Measurements from ENCODE around the gene APOBEC3F.
"Not testable (repeated sequence)": the region's sequence is repeated elsewhere in the genome, so short reads cannot be mapped to it uniquely, and the experiment has no call there.

Gene APOBEC3F

DNA sequence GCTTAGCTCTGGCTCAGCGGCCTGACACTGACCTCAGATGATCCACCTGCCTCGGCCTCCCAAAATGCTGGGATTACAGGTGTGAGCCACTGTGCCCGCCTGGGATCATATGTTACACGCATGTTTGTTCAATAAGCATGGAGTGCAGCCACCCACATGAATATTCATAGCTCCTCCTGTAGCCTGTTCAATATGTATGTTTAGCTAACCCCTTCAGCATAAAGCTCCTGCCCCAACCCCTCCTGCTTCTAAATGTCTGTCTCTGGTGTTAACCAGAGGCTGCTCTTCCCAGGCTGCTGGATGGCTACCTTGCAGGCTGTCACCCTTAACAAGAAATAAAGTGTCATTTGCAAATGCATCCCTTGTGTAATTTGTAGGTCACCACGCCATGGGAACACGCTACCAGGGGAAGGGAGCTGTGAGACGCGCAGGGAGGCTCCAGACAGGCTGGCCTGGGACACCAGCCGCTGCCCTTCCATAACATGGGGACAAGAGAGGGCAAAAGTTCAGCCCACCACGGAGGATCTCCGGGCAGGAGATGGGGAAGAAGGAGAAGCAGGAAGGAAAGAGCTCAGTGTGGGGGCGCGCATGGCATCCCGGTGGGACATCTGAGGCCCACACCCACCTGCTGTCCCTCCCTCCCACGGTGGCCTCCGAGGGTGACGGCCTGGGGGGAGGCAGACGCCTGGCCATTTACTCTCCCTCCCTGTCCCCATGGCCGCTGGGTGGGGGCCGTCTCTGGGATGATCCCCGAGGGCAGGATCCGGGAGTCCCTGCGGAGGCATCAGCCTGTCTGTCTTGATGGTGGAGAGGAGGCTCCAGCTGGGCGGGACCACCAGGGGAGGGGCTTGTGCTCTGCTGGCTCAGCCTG lies 35.7 kb downstream of the APOBEC3F start:
- not testable (repeated sequence) for DNase-seq

DNA sequence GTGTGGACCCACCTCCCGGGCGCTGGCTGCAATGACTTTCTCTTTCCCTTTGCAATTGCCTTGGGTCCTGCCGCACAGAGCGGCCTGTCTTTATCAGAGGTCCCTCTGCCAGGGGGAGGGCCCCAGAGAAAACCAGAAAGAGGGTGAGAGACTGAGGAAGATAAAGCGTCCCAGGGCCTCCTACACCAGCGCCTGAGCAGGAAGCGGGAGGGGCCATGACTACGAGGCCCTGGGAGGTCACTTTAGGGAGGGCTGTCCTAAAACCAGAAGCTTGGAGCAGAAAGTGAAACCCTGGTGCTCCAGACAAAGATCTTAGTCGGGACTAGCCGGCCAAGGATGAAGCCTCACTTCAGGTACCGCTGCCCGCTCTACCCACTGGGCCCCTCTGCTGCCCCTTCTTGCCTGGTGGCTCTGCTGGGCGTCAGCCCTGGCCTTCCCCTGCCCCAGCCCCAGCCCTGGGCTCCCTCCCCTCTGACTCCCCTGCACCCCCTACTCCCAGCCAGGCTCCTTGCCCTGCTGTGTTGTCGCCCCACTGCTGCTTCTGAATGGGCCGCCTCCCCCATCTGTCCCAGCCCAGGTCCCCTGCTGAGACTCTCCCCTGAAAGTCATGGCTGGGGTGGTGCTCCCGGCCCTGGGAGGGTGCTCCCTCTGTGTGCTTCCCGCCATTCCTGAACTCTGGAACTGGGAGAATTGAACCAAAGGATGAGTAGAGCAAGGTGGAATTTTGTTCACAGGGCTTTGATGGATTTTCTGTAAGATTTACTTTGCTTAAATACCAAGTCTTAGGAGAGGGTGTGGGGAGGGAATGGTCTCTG lies 36.6 kb downstream of the APOBEC3F start, which contains the start of gene APOBEC3G:
TSS of gene APOBEC3G (plus strand) at position 250 of the 815 bp plus-strand sequence. CDS start at position 337, 87 bp downstream.
- not testable (repeated sequence) for DNase-seq

DNA sequence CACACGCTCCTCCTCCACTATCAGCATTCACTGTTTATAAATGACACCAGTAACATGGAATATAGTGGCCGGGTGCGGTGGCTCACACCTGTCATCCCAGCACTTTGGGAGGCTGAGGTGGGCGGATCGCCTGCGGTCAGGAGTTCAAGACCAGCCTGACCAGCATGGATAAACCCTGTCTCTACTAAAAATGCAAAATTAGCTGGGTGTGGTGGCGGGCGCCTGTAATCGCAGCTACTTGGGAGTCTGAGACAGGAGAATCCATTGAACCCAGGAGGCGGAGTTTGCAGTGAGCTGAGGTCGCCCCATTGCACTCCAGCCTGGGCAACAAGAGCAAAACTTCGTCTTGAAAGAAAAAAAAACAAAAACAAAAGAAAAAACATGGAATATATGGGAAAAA lies 37.2 kb downstream of the APOBEC3F start:
- DNase-seq = not testable (repeated sequence)

DNA sequence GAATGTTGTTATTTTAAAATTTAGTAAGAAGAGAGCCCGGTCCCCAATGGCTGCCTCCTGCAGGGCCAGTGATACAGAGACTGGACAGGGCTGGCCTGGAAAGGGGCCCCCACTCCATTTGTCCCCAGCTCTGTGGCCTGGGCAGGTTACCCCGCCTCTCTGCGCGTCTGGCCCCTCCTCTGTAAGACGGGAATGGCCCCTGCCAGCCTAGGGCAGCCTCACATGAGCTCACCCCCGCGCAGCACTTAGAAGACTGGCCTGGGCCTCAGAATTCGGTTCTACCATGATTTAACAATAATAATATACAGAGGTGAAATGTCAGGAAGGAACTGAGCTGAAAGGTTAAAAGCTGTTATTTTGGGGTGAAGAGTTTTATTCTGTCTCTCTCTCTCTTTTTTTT lies 37.7 kb downstream of the APOBEC3F start:
- DNase-seq = no peak

DNA sequence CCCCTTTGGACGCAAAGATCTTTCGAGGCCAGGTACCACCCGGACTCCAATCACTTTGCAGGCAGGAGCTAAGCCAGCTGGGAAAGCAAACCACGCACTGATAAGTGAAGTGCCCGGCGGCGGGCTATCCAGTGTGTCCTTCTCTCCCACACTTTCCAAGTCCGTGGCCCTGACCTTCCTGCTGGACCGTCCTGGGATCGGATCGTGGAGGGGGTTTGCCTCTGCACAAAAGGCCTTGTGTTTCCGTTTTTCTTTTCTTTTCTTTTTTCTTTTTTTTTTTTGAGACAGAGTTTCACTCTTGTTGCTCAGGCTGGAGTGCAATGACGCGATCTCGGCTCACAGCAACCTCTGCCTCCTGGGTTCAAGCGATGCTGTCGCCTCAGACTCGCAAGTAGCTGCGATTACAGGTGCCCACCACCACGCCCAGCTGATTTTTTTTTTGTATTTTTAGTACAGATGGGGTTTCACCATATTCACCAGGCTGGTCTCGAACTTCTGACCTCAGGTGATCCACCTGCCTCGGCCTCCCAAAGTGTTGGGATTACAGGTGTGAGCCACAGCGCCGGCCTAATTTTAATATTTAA lies 38.5 kb downstream of the APOBEC3F start:
- not testable (repeated sequence) for DNase-seq

DNA sequence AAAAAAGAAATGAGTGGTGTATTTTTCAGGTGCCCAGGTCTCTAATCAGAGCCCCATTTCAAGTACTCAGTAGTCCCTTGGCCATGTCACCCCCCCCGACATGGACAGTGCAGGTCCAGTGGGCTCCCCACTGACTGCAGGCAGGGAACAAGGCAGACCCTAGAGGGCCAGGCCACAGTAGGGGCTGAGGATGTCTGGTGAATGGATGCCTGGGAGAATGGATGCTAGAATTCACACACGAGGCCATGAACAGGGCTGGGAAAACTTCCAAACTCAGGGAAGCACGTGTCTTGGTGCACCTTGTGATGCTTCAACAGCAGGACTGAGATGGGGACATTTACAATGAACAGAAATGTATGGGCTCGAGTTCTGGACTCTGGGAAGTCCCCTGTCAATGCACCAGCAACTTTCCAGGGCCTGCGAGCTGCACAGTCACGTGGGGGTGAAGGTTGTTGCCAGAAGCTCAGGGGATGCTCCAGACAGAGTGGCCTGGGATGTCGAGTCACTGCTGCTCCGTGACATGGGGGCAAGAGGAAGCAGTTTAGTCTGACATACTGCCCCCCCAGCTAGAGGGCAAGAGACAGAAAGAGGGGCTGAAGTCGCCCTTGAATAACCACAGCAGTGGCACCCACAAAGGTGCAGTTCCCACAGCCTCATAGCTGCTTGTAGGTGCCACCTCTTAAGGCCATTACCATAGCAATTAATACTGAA lies 39.5 kb downstream of the APOBEC3F start:
- DNase-seq = no peak

DNA sequence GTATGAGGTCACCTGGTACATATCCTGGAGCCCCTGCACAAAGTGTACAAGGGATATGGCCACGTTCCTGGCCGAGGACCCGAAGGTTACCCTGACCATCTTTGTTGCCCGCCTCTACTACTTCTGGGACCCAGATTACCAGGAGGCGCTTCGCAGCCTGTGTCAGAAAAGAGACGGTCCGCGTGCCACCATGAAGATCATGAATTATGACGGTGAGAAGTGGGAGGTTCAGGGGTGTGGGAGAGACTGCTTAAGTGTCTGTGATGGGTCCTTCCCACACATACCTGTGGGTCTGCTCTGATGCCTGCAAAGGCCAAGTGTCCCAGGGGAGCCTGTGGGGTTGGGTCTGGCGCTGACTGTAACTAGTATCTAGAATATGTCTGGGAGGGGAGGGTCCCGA lies 40.4 kb downstream of the APOBEC3F start:
- no peak for DNase-seq

DNA sequence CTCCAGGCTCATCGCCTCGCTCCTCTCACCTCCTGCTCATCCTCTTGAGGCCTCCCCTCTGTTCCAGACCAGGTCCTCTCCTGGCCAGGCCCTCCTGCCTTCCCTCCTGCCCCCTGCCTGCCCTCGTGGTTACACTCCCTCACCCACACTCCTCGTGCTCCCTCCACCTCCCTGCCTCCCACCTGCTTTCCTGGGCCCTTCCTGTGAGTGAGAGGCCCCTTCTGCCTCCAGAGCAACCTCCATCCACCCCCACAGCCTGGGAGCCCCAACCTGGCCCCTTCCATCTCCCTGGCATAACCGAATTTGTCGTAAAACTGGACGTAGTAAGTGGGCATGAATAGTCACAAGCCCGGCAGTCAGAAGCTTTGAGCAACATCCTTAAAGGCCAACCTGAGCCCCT lies 40.9 kb downstream of the APOBEC3F start:
- no peak for DNase-seq

DNA sequence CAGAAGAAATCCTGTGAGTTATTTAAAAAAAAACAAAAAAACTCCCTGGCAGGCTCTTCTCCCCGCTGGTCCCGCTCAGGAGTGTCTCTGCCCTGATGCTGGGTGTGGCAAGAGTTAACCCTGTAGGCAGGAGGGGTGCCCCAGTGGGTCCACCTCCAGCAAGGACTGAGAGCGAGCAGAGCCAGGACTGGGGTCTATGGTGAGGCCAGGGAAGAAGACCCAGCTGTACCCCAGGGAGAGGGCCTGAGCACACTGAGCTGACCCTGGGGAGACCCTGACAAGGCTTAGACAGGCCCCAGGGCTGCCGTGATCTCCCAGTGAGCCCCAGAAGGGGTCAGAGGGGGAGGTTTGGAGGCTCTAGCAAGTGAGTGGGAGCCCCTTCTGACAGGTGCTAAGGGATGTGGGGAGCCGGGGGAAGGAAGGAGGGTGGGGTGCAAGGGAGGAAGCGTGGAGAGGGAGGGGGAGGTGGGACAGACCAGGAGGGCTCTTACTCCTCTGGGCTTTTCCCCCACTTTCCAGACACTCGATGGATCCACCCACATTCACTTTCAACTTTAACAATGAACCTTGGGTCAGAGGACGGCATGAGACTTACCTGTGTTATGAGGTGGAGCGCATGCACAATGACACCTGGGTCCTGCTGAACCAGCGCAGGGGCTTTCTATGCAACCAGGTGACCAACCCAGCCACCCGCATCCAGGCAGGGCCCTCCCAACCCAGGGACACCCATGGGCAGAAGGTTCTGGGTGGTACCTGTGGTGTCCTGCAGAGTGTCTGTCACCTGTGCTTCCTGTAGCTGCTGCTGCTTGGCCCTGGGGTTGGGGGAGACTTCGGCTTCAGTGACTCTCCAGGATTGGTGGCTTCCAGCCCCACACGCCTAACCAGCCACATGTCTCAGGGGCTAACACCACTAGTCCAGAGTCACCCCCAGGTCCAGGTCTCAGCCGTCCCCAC lies 42.8 kb downstream of the APOBEC3F start:
- DNase-seq = no peak

DNA sequence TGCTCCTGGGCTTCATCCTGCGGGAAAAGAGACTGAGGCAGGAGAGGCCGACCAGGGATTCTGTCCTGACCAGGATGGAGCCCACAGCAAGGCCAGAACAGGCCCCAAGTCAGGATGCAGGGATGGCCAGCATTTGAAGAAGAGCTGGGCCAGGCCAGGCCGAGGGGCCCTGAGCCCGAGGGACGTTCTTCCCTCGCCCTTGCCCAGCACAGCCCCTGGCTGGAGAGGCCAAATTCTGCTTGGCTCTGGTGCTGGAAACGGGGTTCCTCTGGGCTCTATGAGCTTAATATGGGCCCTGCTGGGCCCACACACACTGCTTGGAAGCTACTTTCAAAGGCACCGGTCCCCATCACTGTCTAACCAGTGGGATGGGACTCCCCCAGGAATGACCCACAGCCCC lies 44.0 kb downstream of the APOBEC3F start:
- no peak for DNase-seq

DNA sequence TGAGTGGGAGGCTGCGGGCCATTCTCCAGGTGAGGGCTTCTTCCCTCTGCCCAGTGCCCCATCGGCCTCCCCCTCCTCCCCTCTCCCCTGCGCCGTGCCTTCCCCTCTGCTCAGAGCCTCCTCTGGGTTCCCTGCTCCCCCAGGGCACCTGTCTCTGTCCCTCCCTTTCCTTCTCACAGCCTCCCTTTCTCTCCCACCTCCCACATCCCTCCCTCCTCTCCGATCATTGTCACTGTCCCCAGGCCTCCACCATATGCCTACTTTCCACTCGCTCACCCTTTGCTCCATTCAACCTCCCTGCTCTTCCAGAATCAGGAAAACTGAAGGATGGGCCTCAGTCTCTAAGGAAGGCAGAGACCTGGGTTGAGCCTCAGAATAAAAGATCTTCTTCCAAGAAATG lies 46.4 kb downstream of the APOBEC3F start:
- DNase-seq = no peak

DNA sequence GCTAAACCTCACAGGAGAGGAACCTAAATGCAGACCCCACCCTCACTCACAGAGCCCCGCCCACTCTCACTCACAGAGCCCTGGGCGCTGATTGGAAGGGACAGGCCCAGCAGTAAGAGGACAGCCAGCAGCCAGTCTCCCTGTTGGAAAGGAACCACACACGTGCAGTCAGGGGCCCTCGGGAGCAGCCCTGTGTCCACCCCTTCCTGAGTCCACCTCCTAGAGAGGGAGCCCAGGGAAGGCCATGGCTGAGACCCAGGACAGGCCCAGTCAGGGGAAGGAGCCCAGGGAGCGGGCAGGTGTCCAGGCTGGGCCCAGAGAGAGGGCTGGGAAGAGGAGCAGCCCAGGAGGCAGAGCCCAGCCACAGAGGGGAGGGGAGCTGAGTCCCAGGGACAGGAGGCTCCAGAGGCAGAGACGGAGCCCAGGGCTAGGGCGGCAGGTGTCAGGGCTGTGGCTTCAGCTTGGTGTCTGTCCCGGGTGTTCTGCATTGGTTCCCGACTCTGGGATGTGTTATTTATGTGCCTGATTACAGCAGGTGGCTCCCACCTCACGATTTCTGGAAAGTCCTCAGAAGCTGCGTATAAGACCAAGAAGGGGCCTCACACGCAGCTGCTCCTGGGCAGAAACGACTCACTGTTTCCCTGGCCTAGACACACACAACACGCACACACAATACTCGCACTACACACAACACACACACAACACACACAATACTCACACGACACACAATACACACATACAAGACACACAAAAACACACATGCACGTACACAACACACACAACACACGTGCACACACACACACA lies 47.4 kb downstream of the APOBEC3F start:
- no peak for DNase-seq

DNA sequence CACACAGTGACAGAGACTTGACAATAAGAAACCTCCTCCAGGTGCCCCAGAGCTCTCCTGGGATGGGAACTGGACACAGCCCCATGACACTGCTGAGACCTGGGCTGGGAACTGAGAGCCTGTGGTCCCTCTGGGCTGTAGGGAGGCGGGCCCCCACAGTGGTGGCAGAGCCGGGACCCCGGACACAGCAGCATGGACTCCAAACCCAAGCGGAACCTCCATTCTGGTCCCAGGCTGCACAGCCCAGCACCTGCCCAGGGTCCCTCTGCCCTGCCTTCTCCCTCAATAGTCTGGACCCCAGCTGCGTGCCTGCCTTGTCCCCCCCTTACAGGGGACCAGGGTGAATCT lies 48.0 kb downstream of the APOBEC3F start:
- DNase-seq = no peak

DNA sequence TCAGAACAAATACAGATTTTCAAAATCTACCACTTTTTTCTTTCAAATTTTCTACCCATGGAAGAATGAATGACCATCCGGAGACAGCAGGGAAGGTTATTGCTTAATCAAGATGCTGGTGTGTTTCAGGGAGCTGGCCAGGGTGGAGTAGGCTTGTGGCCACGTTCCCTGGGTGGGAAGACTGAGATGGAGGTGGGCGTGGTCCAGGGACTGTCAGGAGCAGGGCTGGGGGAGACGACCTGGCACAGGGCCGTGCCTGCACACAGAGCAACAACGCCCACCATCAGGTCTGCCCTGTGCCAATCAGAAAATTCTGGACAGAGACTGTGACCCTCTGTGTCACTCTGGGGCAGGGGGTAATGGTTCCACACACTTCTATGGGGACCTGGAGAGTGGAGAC lies 49.3 kb downstream of the APOBEC3F start:
- DNase-seq = no peak

DNA sequence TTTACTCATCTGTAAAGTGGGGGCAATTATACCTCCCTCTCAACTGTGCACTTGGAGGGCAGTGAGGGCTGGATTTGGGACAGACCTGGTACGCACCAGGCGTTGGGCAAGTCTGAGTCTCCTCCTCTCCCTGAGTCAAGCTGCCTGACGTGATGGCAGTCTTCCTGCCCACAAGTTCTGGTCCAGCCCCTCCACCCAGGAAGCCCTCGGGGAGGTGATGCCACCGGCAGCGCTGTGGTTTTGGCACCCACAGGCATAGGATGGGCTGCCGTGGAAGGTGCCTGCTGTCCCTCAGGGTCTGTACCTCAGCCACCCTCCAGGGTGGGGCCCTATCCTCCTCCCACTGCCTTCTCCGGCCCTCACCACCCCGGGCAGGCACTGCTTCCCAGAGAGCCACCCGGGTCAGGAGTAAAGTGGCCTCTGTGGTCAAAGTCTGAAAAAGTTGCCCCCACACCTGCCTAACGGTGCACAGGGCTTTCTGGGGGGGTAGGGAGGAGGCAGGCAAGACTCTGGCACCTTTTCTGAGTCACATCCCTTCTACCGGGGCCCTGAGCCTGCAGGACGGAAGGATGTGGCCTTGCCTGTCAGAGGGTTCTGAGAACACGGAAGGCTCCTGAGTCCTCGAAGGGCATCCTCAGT lies 49.9 kb downstream of the APOBEC3F start:
- DNase-seq = no peak

DNA sequence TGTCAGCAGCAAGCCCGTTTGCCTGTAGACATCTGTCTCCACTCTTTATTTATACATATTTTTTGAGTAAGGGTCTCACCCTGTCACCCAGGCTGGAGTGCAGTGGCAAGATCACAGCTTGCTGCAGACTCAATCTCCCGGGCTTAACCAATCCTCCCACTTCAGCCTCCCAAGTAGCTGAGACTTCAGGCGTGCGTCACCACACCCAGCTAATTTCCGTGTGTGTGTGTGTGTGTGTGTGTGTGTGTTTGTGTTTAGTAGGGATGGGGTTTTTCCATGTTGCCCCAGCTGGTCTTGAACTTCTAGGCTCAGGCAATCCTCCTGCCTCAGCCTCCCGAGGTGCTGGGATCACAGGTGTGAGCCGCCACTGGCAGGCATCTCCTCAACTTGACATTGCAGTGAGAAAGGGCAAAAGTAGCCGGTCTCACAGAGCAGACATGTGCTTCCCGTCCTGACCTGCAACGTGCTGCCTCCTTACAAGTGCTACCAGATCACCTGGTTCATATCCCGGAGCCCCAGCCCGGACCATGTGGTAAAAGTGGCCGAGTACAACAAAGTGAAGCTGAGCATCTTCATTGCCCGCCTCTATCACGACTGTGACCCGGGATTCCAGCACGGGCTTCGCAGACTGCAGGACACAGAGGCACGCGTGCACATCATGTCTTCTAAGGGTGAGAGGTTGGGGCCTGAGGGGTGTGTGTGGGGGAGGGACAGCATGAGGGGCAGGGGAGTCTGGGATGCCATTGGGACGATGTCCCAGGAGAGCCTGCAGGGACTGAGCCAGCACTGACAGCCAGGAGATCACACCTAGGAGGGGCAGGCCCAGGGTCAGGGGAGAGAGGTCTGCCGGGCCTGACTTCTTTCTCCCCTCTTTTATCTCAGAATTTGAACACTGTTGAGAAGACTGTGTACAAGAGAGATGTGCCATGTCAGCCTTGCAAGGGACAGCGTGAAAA lies 50.7 kb downstream of the APOBEC3F start:
- DNase-seq = no peak

DNA sequence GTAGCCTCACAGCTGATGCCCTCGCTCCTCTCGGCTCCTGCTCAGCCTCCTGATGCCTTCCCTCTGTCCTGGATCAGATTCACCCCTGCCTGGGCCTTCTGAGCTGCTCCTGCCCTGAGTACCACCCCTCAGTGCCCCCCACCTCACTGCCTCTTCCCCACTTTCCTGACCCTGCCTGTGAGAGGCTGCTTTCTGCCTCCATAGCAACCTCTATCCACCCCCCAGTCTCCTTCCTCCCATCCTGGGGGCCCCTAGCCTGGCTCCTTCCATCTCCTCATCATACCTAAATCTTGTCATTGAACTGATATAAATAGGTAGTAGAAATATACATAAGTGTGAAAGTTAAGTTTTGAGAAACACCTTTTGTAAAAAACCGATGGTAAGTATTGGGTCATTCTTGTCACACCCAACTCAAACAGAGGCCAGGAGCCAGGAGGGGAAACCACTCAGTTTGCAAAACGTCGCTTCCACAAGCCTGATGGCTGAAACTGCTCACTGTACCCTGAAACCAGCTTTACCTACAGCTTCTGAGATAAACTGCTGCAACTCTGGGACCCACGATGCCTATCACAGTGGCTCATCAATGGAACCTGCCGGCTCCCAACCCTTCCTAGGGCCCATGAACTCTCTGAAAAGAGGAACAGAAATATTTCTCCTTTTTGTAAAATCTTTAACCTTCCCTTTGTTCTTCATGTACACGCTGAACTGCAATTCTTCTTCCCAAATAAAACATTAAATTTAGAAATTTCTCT lies 51.6 kb downstream of the APOBEC3F start:
- no peak for DNase-seq

DNA sequence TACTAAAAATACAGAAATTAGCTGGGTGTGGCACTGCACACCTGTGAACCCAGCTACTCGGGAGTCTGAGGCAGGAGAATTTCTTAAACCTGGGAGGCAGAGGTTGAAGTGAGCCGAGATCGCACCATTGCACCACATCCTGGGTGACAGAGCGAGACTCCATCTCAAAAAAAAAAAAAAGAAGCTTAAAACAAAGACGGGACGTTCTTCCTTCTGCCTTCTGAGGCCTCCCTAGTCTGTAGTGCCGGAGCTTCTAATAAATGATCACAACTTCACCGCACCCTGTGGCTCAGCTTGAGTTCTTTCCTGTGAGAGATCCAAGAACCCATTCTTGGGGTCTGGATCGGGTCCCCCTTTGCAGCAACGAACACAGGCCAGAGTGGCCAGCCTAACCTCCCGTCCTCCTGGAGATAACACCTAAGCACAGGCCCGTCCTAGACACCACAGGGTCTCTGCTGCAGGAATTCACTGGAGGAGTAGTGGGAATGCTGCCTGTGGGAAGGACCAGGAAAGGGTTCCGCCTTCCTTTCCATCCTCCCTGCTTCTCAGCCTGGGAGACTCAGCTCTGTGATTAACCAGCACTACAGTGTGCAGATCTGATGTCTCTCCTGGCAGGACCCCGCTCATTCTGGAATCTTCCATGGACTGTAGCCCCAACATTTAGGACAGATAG lies 54.2 kb downstream of the APOBEC3F start:
- DNase-seq = no peak
